Peyer's patch (tissue), 4 donors: ENCODE data around the gene MTUS2. TPM values are rescaled to one million over a fixed set of nuclear protein-coding genes. Genes with fewer than 3 reads are reported as not detected.

Source experiments
- DNase-seq, 3 donors: peaks; one replicate each; pipeline ENCODE4 v3.0.0-alpha.2; 2017 to 2019
- H3K27ac ChIP-seq, 4 donors: fragments of 200-600 bp; sonication (generic); one replicate each; pipeline ENCODE4 v1.5.1; 2016 to 2019
- H3K27me3 ChIP-seq, 2 donors: fragments of 200-600 bp; sonication (generic); one replicate each; pipeline ENCODE4 v1.5.1; 2019
- H3K36me3 ChIP-seq, 3 donors: fragments of 200-600 bp; sonication (generic); one replicate each; pipeline ENCODE4 v1.5.1; 2016 to 2019
- H3K4me1 ChIP-seq, 4 donors: fragments of 200-600 bp; sonication (generic); one replicate each; pipeline ENCODE4 v1.5.1; 2016 to 2019
- H3K4me3 ChIP-seq, 4 donors: fragments of 200-600 bp; sonication (generic); 1 replicate in 3 of 4; 2 replicates in 1 of 4; pipeline ENCODE4 v1.5.1; 2016 to 2019; ENCODE audit warnings: mild to moderate bottlenecking in 1 of 4
- H3K9me3 ChIP-seq, 4 donors: fragments of 200-600 bp; sonication (generic); one replicate each; pipeline ENCODE4 v1.5.1; 2016 to 2019; ENCODE audit warnings: mild to moderate bottlenecking in 1 of 4
- CTCF ChIP-seq, 6 experiments: fragments of 450-650 bp in 4 of 6; fragments of 200-600 bp in 2 of 6; sonication (generic) in 1 of 6; IDR thresholded peaks; one replicate each; pipeline ENCODE4 v1.5.1; 2017 to 2019; ENCODE audit warnings: antibody characterized with exemption in 6 of 6, mild to moderate bottlenecking in 3 of 6, moderate library complexity in 1 of 6
- POLR2A ChIP-seq, 2 donors: fragments of 450-650 bp; IDR thresholded peaks; one replicate each; pipeline ENCODE4 v1.5.1; 2017; ENCODE audit warnings: antibody characterized with exemption in 2 of 2, mild to moderate bottlenecking in 2 of 2, moderate library complexity in 2 of 2
- total RNA-seq, 4 donors: library from RNA; depleted of rRNA; stranded (reverse); fragments of >200 nt; gene quantifications; one replicate each; pipeline ENCODE4 v1.1.0, GENCODE V29; 2016

Gene MTUS2
- total RNA-seq, 4 donors from 2014 or later: 0.13 to 0.28 (median 0.18) TPM; not detected in 1

- DNase-seq: no peak
- Histone ChIP-seq H3K4me1 (no peaks in the 10 kb centered on the region), H3K27me3 (no peaks in the 10 kb centered on the region), H3K9me3 (no peaks in the 10 kb centered on the region), H3K36me3 (no peaks in the 10 kb centered on the region), H3K4me3 (no peak overlapping the region), H3K27ac (no peak overlapping the region)
- no peak for TF ChIP-seq CTCF (IDR thresholded peaks at IDR 0.05)
- TF ChIP-seq POLR2A (IDR thresholded peaks at IDR 0.05): no peak
Observed at GRCh38 chr13:28856287-28856686, 36.1 kb downstream of the MTUS2 start.

- Histone ChIP-seq H3K36me3 (no peaks in the 10 kb centered on the region), H3K27me3 (no peaks in the 10 kb centered on the region), H3K9me3 (no peaks in the 10 kb centered on the region), H3K27ac (no peak overlapping the region), H3K4me3 (no peak overlapping the region), H3K4me1 (no peaks in the 10 kb centered on the region)
- no peak for DNase-seq
- no peak for TF ChIP-seq POLR2A (IDR thresholded peaks at IDR 0.05)
- no peak for TF ChIP-seq CTCF (IDR thresholded peaks at IDR 0.05)
Observed at GRCh38 chr13:28859069-28859468, 38.9 kb downstream of the MTUS2 start.

GRCh38 chr13:28859717-28860116 is 39.6 kb downstream of the MTUS2 start:
- Histone ChIP-seq H3K27me3 (no peaks in the 10 kb centered on the region), H3K4me3 (no peak overlapping the region), H3K27ac (no peak overlapping the region), H3K9me3 (no peaks in the 10 kb centered on the region), H3K36me3 (no peaks in the 10 kb centered on the region), H3K4me1 (no peaks in the 10 kb centered on the region)
- no peak for TF ChIP-seq CTCF (IDR thresholded peaks at IDR 0.05)
- no peak for TF ChIP-seq POLR2A (IDR thresholded peaks at IDR 0.05)
- no peak for DNase-seq

GRCh38 chr13:28864544-28864943 is 44.4 kb downstream of the MTUS2 start:
- H3K27ac ChIP-seq: no peak overlapping the region
- TF ChIP-seq CTCF (IDR thresholded peaks at IDR 0.05) (no peak), POLR2A (IDR thresholded peaks at IDR 0.05) (no peak)
- no peaks in the 10 kb centered on the region for H3K9me3 ChIP-seq
- H3K36me3 ChIP-seq: no peaks in the 10 kb centered on the region
- DNase-seq: no peak
- no peak overlapping the region for H3K4me3 ChIP-seq
- H3K4me1 ChIP-seq: no peaks in the 10 kb centered on the region
- no peaks in the 10 kb centered on the region for H3K27me3 ChIP-seq

GRCh38 chr13:28865149-28865744 is 45.1 kb downstream of the MTUS2 start:
- Histone ChIP-seq H3K36me3 (no peaks in the 10 kb centered on the region), H3K9me3 (no peaks in the 10 kb centered on the region), H3K4me3 (no peak overlapping the region), H3K27ac (no peak overlapping the region), H3K27me3 (no peaks in the 10 kb centered on the region), H3K4me1 (no peaks in the 10 kb centered on the region)
- no peak for DNase-seq
- TF ChIP-seq POLR2A (IDR thresholded peaks at IDR 0.05) (no peak), CTCF (IDR thresholded peaks at IDR 0.05) (no peak)

GRCh38 chr13:28865951-28866350 is 45.8 kb downstream of the MTUS2 start:
- Histone ChIP-seq H3K27ac (no peak overlapping the region), H3K4me3 (no peak overlapping the region), H3K27me3 (no peaks in the 10 kb centered on the region), H3K36me3 (no peaks in the 10 kb centered on the region), H3K9me3 (no peaks in the 10 kb centered on the region), H3K4me1 (no peaks in the 10 kb centered on the region)
- no peak for TF ChIP-seq CTCF (IDR thresholded peaks at IDR 0.05)
- no peak for TF ChIP-seq POLR2A (IDR thresholded peaks at IDR 0.05)
- no peak for DNase-seq
